Esophagus squamous epithelium (tissue), 4 donors: Measurements from ENCODE around the gene APPBP2.

ENCODE experiments used
- POLR2A ChIP-seq, 4 donors: fragments of 450-650 bp; IDR thresholded peaks; one replicate each; pipeline ENCODE4 v1.6.1; 2017; ENCODE audit warnings: antibody characterized with exemption in 4 of 4, mild to moderate bottlenecking in 4 of 4, moderate library complexity in 3 of 4
- TF ChIP-seq, protein P1 (sequence below), 6 experiments: fragments of 450-650 bp in 4 of 6; fragments of 200-600 bp in 2 of 6; sonication (generic) in 2 of 6; IDR thresholded peaks; one replicate each; pipeline ENCODE4 v1.5.1; 2016 to 2019; ENCODE audit warnings: antibody characterized with exemption in 6 of 6, mild to moderate bottlenecking in 4 of 6, moderate library complexity in 4 of 6

- TF ChIP-seq, protein P1, sequence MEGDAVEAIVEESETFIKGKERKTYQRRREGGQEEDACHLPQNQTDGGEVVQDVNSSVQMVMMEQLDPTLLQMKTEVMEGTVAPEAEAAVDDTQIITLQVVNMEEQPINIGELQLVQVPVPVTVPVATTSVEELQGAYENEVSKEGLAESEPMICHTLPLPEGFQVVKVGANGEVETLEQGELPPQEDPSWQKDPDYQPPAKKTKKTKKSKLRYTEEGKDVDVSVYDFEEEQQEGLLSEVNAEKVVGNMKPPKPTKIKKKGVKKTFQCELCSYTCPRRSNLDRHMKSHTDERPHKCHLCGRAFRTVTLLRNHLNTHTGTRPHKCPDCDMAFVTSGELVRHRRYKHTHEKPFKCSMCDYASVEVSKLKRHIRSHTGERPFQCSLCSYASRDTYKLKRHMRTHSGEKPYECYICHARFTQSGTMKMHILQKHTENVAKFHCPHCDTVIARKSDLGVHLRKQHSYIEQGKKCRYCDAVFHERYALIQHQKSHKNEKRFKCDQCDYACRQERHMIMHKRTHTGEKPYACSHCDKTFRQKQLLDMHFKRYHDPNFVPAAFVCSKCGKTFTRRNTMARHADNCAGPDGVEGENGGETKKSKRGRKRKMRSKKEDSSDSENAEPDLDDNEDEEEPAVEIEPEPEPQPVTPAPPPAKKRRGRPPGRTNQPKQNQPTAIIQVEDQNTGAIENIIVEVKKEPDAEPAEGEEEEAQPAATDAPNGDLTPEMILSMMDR (IDR thresholded peaks at IDR 0.05), result no peak
- no peak for TF ChIP-seq POLR2A (IDR thresholded peaks at IDR 0.05)
Observed at GRCh38 chr17:60524463-60525327, 1.3 kb downstream of the APPBP2 start.
